Measurements from ENCODE around the gene UTP14C.

DNA sequence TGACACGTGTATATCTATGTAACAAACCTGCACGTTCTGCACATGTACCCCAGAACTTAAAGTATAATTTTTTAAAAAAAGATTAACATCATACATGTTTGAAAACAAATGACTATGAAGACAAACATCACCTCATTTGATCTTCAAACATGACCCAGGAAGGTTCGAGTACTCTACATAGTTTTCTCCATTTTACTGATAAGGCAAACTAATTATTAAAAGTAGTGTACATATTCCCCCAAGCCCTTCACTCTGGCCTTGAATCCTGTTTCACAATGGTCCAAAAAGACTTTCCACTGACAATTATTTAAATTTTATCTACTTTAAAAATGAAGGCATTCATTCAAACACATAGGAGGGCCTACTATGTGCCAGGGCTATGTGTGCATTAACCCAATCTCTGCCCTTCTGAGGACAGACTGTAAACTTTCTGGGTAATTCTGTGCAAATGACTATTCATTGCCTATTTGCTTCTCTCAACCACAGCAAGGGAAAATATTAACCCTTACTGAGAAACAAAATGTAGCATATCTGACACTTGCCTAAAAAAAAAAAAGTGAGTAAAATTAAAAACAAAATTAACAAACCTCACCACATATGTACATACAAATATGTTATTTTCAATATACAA is 35.4 kb upstream of the UTP14C start:
- TF ChIP-seq, protein P1, sequence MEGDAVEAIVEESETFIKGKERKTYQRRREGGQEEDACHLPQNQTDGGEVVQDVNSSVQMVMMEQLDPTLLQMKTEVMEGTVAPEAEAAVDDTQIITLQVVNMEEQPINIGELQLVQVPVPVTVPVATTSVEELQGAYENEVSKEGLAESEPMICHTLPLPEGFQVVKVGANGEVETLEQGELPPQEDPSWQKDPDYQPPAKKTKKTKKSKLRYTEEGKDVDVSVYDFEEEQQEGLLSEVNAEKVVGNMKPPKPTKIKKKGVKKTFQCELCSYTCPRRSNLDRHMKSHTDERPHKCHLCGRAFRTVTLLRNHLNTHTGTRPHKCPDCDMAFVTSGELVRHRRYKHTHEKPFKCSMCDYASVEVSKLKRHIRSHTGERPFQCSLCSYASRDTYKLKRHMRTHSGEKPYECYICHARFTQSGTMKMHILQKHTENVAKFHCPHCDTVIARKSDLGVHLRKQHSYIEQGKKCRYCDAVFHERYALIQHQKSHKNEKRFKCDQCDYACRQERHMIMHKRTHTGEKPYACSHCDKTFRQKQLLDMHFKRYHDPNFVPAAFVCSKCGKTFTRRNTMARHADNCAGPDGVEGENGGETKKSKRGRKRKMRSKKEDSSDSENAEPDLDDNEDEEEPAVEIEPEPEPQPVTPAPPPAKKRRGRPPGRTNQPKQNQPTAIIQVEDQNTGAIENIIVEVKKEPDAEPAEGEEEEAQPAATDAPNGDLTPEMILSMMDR (IDR thresholded peaks at IDR 0.05) = no peak
- no peak for TF ChIP-seq ZFX (IDR thresholded peaks at IDR 0.05; ENCODE audit: borderline replicate concordance)

All from 22Rv1 (cell line).